Ascending aorta (tissue), 2 donors: ENCODE measurements around the gene C20orf204. TPM values are rescaled to one million over a fixed set of nuclear protein-coding genes. Genes with fewer than 3 reads are reported as not detected.
"Not testable (repeated sequence)": the region's sequence is repeated elsewhere in the genome, so short reads cannot be mapped to it uniquely, and the experiment has no call there.

Source experiments
- DNase-seq, 2 donors: peaks; one replicate each; pipeline ENCODE4 v3.0.0-alpha.2; 2019; ENCODE audit warnings: low spot score in 2 of 2
- H3K27ac ChIP-seq, 2 donors: fragments of 200-600 bp; sonication (generic); one replicate each; pipeline ENCODE4 v1.5.1; 2016 to 2017; ENCODE audit warnings: mild to moderate bottlenecking in 1 of 2
- H3K27me3 ChIP-seq: fragments of 200-600 bp; sonication (generic); one replicate; pipeline ENCODE4 v1.5.1; 2017
- H3K36me3 ChIP-seq, 2 donors: fragments of 200-600 bp; sonication (generic); one replicate each; pipeline ENCODE4 v1.5.1; 2016
- H3K4me1 ChIP-seq, 2 donors: fragments of 200-600 bp; sonication (generic); one replicate each; pipeline ENCODE4 v1.5.1; 2016 to 2017; ENCODE audit warnings: mild to moderate bottlenecking in 1 of 2
- H3K4me3 ChIP-seq, 2 donors: fragments of 200-600 bp; sonication (generic); one replicate each; pipeline ENCODE4 v1.5.1; 2016 to 2017; ENCODE audit warnings: mild to moderate bottlenecking in 1 of 2
- H3K9me3 ChIP-seq, 2 donors: fragments of 200-600 bp; sonication (generic); one replicate each; pipeline ENCODE4 v1.5.1; 2016
- intact Hi-C: fragments of 100-400 bp; cut with DNase I; formaldehyde crosslinking; loops from one replicate; pipeline ENCODE4 v1.15.1; 2023
- total RNA-seq: library from RNA; depleted of rRNA; stranded (reverse); fragments of >200 nt; gene quantifications from one replicate; pipeline ENCODE4 v1.1.0, GENCODE V29; 2016
- TF ChIP-seq, protein P1 (sequence below), 3 experiments: fragments of 200-600 bp in 2 of 3; fragments of 450-650 bp in 1 of 3; sonication (generic) in 2 of 3; IDR thresholded peaks; one replicate each; pipeline ENCODE4 v1.5.1; 2016 to 2019; ENCODE audit warnings: antibody characterized with exemption in 3 of 3, mild to moderate bottlenecking in 1 of 3, moderate library complexity in 1 of 3

Gene C20orf204
- total RNA-seq, 1 donor from 2014 or later: not detected

DNA sequence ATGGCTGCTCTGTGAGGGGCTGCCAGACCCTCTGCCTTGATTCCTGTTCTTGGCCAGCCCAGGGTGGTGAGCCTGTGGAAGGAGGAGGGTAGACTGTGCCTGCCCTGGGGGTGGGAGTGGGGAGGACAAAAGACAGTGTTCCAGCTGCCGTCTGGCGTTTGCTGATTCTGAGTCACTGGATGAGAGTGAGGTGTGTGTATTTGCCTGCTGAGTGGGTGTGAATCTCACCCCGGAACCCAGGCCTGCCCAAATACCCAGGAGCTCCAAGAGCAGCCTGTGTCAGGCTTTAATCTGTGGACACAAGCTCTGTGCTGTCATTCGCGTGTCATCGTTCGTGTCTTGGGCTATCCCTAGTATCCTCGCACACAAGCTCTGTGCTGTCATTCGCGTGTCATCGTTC lies 50.8 kb downstream of the C20orf204 start:
- H3K9me3 ChIP-seq: no peaks in the 10 kb centered on the region
- no peak overlapping the region for H3K4me3 ChIP-seq
- DNase-seq: no peak
- peaks cover 7% of the 10 kb centered on the region for H3K27me3 ChIP-seq
- H3K36me3 ChIP-seq: no peaks in the 10 kb centered on the region
- intact Hi-C loops: no loop called here
- H3K4me1 ChIP-seq: peaks cover 6 to 12% of the 10 kb centered on the region in 2 donors
- H3K27ac ChIP-seq: no peak overlapping the region
- TF ChIP-seq, protein P1, sequence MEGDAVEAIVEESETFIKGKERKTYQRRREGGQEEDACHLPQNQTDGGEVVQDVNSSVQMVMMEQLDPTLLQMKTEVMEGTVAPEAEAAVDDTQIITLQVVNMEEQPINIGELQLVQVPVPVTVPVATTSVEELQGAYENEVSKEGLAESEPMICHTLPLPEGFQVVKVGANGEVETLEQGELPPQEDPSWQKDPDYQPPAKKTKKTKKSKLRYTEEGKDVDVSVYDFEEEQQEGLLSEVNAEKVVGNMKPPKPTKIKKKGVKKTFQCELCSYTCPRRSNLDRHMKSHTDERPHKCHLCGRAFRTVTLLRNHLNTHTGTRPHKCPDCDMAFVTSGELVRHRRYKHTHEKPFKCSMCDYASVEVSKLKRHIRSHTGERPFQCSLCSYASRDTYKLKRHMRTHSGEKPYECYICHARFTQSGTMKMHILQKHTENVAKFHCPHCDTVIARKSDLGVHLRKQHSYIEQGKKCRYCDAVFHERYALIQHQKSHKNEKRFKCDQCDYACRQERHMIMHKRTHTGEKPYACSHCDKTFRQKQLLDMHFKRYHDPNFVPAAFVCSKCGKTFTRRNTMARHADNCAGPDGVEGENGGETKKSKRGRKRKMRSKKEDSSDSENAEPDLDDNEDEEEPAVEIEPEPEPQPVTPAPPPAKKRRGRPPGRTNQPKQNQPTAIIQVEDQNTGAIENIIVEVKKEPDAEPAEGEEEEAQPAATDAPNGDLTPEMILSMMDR (IDR thresholded peaks at IDR 0.05): no peak

DNA sequence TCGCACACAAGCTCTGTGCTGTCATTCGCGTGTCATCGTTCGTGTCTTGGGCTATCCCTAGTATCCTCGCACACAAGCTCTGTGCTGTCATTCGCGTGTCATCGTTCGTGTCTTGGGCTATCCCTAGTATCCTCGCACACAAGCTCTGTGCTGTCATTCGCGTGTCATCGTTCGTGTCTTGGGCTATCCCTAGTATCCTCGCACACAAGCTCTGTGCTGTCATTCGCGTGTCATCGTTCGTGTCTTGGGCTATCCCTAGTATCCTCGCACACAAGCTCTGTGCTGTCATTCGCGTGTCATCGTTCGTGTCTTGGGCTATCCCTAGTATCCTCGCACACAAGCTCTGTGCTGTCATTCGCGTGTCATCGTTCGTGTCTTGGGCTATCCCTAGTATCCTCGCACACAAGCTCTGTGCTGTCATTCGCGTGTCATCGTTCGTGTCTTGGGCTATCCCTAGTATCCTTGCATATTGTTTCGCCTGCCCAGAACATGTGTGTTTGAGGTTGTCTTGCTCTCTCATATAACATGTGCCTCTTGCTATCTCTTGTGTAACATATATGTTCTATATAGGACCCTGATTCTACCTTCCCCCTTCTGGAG lies 51.3 kb downstream of the C20orf204 start:
- H3K4me3 ChIP-seq, H3K36me3 ChIP-seq, H3K27me3 ChIP-seq, H3K9me3 ChIP-seq, intact Hi-C loops, DNase-seq, H3K27ac ChIP-seq: not testable (repeated sequence)
- peaks cover 6 to 12% of the 10 kb centered on the region in 2 donors for H3K4me1 ChIP-seq

DNA sequence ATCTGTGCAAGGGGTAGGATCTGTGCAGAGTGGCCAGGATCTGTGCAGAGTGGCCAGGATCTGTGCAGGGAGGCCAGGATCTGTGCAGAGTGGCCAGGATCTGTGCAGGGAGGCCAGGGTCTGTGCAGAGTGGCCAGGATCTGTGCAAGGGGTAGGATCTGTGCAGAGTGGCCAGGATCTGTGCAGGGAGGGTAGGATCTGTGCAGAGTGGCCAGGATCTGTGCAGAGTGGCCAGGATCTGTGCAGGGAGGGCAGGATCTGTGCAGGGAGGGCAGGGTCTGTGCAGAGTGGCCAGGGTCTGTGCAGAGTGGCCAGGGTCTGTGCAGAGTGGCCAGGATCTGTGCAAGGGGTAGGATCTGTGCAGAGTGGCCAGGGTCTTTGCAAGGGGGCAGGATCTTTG lies 52.6 kb downstream of the C20orf204 start:
- H3K9me3 ChIP-seq, H3K4me1 ChIP-seq, DNase-seq, intact Hi-C loops, H3K27ac ChIP-seq, H3K4me3 ChIP-seq, H3K36me3 ChIP-seq, H3K27me3 ChIP-seq: not testable (repeated sequence)

Other genes starting within 250 kb of the C20orf204 start
- 39.5 TPM for gene ZBTB46, start 204.9 kb upstream of the C20orf204 start, total RNA-seq
- gene ABHD16B, start 174.7 kb upstream of the C20orf204 start, total RNA-seq: not detected
- 161 TPM for gene TPD52L2, start 170.9 kb upstream of the C20orf204 start, total RNA-seq
- gene DNAJC5, start 141.1 kb upstream of the C20orf204 start, total RNA-seq: 42.9 TPM
- gene UCKL1, start 79.8 kb upstream of the C20orf204 start, total RNA-seq: 95.4 TPM
- gene ZNF512B, start 66.3 kb upstream of the C20orf204 start, total RNA-seq: 17.5 TPM
- gene SAMD10, start 56.5 kb upstream of the C20orf204 start, total RNA-seq: not detected
- 33.5 TPM for gene PRPF6, start 55.0 kb upstream of the C20orf204 start, total RNA-seq
- gene SOX18, start 13.5 kb downstream of the C20orf204 start, total RNA-seq: 244 TPM
- 61.4 TPM for gene TCEA2, start 27.0 kb downstream of the C20orf204 start, total RNA-seq
- 109 TPM for gene RGS19, start 43.3 kb downstream of the C20orf204 start, total RNA-seq
- gene OPRL1, start 43.9 kb downstream of the C20orf204 start, total RNA-seq: 0.21 TPM
- gene LKAAEAR1, start 48.2 kb downstream of the C20orf204 start, total RNA-seq: not detected
- gene NPBWR2, start 71.4 kb downstream of the C20orf204 start, total RNA-seq: not detected
- gene MYT1, start 128.3 kb downstream of the C20orf204 start, total RNA-seq: not detected
- gene PCMTD2, start 219.6 kb downstream of the C20orf204 start, total RNA-seq: 30.3 TPM